GM18526 (cell line): Measurements from ENCODE around the gene SDSL.
A peak's percentile ranks its signal among the peaks of the same experiment; 100 is the strongest.

ENCODE experiments used
- POLR2A ChIP-seq: IDR thresholded peaks from 3 replicates; pipeline ENCODE4 v1.6.1; 2011; ENCODE audit not compliant: insufficient read length; ENCODE audit errors: extremely low read depth

Gene SDSL, protein sequence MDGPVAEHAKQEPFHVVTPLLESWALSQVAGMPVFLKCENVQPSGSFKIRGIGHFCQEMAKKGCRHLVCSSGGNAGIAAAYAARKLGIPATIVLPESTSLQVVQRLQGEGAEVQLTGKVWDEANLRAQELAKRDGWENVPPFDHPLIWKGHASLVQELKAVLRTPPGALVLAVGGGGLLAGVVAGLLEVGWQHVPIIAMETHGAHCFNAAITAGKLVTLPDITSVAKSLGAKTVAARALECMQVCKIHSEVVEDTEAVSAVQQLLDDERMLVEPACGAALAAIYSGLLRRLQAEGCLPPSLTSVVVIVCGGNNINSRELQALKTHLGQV

DNA sequence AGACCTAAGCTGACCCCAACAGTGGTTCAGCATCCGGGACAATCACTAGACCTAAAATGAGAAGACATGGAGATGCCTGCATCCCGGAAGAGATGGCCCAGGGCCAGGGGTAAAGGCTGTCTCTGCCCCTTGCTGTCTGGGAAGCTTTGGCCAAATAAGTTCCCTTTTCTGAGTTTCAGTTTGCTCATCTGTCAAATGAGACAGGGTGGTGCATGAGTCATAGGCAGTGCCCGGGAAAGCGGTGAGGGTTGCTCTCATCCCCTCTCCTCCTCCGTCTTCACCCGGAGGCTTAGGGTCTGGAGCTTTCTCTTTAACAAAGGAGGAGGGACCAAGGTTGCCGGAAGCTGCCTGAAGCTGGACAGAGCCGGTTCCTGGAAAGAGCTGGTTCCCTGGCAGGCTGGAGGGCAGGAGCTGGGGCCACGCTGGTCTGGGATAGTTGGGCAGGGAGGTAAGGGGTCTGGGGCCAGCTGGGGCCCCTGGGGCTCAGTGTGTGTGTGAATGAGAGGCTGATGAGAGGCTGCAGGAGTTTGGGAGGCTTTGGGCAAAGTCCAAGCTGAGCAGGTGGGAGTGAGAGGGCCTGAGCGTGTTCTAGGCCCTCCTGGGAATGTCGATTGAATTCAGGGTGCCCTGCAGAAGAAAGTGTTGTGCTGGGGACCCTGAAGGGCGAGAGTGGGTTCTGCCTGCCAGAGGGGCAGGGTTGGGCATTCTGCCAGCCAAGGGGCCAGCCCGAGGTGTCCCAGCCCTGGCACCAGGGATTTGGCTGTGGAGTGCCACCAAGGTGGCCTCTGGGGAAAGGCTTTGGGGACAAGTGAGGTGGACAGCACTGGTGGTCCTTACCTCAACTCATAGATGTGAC is at the start of gene SDSL:
Gene SDSL (plus strand): TSS at position 351 of the 856 bp plus-strand sequence. CDS start 5,603 bp downstream, outside the sequence.
- TF ChIP-seq POLR2A: peak; percentile 44

DNA sequence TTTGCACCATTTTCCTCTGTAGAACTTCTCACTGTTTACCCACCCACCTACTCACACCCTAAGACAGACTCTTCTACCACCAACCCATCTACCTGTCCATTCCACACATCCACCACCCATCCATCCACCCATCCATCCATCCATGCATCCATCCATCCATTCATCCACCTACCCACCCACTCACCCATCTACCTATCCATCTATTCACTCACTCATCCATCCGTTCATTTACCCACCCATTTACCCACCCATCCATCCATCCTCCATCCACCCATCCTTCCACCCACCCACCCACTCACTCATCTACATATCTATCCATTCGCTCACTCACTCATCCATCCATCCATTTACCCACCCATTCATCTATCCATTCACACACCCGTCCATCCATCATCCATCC is 48.7 kb upstream of the SDSL start:
- TF ChIP-seq POLR2A: no peak

DNA sequence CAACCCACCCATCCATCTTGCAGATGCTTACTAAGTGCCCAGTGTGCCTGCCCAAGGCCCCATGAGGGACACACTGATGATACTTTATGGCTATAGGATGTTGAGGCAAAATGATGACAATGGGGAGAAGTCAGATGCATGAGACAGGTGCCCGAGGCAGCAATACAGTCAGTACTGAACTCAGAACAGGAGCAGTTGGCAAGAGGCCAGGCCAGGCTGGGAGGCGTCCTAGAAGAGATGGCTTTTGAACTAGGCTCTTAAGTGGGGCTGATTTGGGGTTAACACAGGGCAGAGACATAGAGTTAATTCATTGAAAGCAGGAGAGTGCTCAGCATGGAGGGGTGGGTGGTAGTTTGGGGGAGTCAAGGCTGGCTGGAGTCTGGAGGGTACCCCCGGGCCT is 48.2 kb upstream of the SDSL start:
- TF ChIP-seq POLR2A: no peak

DNA sequence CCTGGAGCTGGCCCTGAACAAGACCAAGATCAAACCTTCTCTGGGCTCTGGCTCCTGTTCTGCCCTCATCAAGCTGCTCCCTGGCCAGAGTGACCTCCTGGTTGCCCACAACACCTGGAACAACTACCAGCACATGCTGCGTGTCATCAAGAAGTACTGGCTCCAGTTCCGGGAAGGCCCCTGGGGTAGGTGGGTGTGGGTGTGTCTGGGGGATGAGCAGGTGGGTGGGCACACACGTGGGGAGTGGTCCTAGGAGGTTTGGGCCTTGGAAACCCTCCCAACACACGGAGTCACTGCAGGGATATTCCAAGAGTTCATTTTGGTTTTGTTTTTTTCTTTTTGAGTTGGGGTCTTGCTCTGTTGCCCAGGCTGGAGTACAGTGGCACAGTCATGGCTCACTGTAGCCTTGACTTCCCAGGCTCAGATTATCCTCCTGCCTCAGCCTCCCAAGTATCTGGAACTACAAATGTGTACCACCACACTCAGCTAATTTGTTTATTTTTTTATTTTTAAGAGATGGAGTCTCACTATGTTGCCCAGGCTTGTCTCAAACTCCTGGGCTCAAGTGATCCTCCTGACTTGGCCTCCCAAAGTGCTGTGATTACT is 47.3 kb upstream of the SDSL start:
- TF ChIP-seq POLR2A: no peak

DNA sequence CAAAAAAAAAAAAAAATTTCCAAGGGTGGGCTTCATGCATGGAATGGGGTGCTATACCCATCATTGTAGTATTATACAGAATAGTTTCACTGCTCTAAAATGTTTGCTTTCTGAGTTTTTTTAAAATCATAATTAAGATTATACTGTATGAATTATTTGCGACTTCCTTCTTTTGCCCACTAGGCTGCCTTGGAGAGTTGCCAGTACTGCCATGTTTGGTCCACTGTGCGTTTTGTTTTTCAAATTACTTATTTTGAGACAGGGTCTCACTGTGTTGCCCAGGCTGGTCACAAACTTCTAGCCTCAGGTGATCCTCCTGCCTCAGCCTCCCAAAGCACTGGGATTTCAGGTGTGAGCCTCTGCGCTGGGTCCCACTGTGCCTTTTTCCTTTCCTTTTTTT is 43.9 kb upstream of the SDSL start:
- TF ChIP-seq POLR2A: no peak

DNA sequence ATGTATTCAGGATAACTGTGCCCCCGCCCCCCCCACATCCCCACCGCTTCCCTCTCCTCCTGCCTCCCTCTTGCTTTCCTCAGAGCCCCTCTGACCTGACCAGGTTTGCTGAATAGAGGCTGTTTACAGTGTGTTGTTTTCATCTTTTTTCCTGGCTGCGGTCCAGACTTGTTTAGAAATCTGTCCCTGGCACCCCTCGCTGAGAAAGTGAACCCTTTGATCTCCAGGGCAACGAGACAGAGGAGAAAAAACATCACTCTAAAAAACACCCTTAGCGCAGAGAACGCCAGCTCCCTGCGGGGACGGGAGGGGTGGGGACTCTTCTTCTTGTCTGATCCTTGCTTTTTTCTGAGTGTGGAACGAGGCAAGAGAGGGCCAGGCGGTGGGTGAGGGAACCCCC is 41.0 kb upstream of the SDSL start:
- TF ChIP-seq POLR2A: no peak

DNA sequence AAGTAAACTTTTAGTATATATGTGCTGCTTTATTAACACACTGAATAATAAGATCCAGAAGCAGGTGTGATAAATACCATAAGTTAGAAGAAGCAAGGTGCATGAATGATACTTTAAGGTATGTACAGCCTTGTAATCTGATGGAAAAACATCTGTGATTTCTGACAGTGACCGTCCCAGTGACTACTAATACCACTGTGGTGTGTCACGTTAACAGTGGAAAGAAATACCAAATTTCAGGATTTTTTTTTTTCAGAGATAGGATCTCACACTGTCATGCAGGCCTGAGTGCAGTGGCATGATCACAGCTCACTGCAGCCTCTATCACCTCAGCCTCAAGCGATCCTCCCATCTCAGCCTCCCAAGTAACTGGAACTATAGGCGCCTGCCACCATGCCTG is 40.0 kb upstream of the SDSL start:
- TF ChIP-seq POLR2A: no peak

DNA sequence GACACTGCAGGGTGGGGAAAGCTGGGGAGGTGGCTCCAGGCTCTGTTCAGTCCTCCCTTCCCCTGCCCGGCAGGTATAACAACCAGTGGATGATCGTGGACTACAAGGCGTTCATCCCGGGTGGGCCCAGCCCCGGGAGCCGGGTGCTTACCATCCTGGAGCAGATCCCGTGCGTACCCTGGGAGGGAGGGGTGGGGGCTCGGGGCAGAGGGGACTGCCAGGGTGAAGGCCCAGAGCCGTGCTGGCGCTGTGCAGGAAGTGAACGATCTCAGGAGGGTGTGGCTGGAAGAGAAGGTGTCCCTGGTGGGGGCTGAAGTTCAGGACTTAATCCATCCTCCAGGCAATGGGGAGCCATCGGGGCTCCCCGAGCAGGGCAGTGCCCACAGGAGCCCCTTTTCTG is 37.4 kb upstream of the SDSL start:
- no peak for TF ChIP-seq POLR2A

DNA sequence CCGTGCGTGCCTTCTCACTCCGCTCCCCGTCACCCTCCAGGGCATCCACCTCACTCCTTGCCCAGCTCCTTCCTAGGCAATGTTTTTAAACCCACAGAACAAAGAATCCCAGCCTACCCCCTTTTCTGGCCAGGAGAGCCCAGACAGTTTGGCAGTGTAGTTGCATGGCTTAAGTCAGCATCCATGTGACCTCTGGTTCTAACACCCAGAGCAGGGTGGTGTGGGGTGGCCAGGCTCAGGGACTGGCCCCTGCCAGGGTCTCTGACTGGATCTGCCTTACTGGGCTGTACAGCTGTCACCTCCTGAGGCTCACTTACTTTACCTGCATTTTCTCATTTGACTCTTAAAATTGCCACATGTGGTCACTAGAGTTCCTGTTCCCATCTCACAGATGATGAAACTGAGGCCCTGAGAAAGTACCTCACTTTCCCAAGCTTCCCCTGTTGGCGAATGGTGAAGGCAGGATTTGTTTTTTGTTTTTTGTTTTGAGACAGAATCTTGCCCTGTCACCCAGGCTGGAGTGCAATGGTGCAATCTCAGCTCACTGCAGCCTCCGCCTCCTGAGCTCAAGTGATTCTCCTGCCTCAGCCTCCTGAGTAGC is 36.8 kb upstream of the SDSL start:
- TF ChIP-seq POLR2A: no peak

DNA sequence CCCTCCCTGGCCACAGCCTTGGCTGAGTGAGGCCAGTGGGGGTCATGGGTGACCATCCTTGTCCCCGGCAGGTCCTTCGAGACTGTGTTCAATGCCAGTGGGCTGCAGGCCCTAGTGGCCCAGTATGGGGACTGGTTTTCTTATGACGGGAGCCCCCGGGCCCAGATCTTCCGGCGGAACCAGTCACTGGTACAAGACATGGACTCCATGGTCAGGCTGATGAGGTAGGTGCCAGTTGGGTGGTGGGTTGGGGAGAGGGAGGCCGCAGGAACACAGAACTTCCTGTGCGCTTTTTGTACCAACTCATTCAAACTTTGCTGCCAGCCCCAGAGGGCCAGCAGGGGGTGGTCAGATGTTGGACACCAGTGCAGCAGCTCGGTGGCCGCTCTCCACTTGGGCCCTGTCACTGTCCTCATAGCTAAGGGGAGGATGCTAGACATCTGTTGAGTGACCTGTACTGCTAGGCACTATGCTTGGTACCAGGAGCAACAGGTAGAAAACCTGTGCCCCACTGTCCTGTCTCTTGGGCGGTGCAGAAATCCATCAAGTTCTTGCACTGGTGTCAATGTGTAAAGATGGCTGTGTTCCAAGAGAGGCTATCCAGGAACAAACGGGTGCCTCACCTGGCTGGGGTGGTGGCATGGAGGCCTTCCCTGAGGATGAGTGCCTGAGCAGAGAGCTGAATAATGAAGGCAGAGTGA is 35.2 kb upstream of the SDSL start:
- TF ChIP-seq POLR2A: no peak

DNA sequence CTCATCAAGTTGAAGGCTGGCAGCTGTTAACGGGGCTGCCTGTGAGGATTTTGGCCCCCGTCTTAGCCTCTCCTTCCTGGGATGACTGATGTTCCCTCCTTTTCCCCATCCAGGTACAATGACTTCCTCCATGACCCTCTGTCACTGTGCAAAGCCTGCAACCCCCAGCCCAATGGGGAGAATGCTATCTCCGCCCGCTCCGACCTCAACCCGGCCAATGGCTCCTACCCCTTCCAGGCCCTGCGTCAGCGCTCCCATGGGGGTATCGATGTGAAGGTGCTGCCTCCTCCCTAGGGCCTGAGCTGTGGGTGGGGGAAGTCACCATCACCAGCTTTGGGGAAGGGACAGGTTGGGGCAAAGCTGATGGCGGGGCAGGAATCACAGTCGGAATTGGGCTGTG is 34.5 kb upstream of the SDSL start:
- TF ChIP-seq POLR2A: no peak

DNA sequence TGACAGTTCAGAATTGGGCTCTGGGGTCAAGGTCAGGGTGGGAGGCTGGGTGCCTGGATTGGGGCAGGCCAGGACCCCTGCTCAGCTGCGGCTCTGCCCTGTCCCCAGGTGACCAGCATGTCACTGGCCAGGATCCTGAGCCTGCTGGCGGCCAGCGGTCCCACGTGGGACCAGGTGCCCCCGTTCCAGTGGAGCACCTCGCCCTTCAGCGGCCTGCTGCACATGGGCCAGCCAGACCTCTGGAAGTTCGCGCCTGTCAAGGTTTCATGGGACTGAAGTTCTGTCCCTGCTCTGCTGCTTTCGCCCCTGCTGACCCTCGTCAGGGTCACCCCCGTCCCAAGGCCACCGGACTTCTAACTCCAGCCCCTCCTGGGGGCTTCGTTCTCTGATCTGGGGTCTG is 33.8 kb upstream of the SDSL start:
- no peak for TF ChIP-seq POLR2A

DNA sequence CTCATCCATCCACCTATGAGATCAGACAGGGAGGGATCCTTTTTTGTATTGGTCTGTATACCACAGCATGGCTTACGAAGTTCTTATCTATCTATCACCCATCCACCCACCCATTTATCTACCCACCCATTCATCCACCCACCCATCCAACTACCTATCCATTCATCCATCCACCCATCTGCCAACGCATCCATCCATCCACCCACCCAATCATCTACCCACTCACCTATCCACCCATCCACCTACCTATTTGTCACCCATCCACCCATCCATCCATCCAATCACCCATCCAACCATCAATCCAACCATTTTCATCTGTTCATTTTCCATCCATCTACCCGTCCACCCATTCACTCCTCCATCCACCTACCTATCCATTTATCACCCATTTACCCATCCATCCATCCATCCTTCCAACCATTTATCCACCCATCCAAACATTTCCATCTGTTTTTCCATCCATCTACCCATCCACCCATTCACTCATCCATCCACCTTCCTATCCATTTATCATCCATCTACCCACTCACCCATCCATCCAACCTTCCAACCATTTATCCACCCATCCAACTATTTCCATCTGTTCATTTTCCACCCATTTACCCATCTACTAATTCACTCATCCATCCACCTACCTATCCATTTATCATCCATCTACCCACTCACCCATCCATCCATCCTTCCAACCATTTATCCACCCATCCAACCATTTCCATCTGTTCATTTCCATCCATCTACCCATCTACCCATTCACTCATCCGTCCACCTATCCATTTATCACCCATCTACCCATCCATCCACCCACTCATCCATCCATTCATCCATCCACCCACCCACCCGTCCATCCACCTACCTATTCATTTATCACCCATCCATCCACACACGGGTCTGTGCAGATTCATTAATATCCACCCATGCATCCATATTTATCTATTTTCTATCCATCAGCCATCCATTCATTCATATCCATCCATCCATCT is 31.8 kb upstream of the SDSL start:
- TF ChIP-seq POLR2A: no peak

DNA sequence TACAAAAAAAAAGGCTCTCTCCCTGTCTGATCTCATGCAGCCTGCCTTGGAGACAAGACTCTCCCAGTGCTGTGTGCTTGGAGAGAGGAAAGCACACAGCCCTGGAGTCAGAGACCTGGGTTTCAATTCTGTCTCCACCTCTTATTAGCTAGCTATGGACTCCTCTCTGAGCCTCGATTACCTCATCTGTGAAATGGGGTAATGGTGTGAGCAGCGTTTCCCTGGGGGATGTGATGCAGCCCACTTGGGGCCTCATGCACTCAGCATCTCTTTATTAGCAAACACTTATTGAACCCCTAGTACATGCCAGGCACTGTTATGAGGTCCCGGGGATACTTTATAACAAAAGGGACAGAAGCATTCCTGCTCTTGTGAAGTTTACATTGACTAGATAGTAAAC is 31.0 kb upstream of the SDSL start:
- no peak for TF ChIP-seq POLR2A

DNA sequence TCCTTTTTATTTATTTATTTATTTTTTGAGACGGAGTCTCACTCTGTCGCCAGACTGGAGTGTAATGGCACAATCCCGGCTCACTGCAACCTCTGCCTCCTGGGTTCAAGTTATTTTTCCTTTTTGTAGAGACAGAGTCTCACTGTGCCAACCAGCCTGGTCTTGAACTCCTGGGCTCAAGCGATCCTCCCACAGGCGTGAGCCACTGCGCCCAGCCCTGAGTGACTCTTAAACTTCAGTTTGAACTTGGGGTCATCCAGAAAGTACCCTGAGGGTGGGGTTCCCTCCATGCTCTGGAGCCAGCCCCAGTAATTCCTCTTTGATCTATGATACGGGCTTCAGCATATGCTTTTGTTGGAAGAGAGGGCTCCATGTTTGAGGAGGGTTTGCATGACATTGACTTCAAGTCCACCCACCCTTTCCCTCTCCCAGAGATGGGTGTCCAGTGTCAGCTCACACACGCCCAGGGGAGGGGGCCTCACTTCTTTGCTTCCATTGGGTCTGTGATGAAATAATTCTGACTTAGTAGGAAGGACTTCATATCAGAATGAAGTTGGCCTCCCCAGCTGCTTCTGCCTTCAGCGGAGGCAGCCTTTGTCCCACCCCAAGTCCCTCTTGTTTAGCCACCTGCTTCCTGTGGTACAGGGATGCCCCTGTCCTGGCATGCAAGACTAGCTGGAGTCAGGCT is 30.4 kb upstream of the SDSL start:
- no peak for TF ChIP-seq POLR2A
